ENCODE data around the gene CREB3L2.

Gene CREB3L2

GRCh38 chr7:137865764-137866163, 136.1 kb downstream of the CREB3L2 start:
- TF ChIP-seq CTCF (IDR thresholded peaks at IDR 0.05; ENCODE audit: low read depth, low read length), result no peak
- DNase-seq (ENCODE audit: extremely low read depth, low read depth), result no peak

DNA sequence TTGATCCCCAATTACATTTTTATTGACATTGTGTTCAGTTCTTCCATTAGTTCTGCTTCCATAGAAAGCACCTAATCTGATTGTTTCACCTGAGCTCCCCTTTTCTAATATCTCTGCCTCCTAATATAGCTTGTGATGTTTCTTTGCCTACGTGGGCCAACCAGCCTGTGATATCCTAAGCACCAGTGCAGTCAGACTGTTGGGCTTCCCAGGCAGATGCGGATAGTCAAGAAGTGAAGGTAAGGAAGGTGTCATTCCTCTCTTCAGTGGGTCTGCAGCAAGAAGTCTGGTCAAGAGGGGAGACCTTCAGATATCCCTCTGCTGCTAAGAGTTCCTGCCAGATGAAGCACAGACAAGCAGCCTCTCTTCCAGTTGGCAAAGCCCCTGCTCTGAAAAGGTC, 138.9 kb downstream of the CREB3L2 start:
- no peak for DNase-seq (ENCODE audit: extremely low read depth, low read depth)
- no peak for TF ChIP-seq CTCF (IDR thresholded peaks at IDR 0.05; ENCODE audit: low read depth, low read length)

GRCh38 chr7:137862358-137862757, 139.5 kb downstream of the CREB3L2 start:
- no peak for TF ChIP-seq CTCF (IDR thresholded peaks at IDR 0.05; ENCODE audit: low read depth, low read length)
- no peak for DNase-seq (ENCODE audit: extremely low read depth, low read depth)

GRCh38 chr7:137860542-137860941, 141.3 kb downstream of the CREB3L2 start:
- no peak for DNase-seq (ENCODE audit: extremely low read depth, low read depth)
- TF ChIP-seq CTCF (IDR thresholded peaks at IDR 0.05; ENCODE audit: low read depth, low read length), result no peak

DNA sequence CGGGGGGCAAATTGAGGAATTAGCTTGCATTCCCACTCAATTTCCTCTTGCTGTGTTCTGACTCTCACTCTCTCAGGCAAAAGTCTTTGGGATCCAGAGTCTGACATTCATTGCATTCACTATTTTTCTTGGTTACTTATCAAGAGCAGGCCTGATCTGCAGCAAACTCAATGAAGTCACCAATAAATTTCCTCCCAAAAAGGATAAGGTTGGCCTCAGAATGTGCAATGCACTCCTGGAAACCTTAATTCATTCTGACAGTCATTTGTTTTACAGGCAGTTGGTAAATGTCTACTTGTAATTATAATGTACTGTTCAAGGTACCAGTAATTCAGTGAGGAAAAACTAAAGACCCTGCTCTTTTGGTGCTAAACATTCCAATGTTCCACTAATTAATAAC, 148.8 kb downstream of the CREB3L2 start:
- DNase-seq (ENCODE audit: extremely low read depth, low read depth), result no peak
- no peak for TF ChIP-seq CTCF (IDR thresholded peaks at IDR 0.05; ENCODE audit: low read depth, low read length)

DNA sequence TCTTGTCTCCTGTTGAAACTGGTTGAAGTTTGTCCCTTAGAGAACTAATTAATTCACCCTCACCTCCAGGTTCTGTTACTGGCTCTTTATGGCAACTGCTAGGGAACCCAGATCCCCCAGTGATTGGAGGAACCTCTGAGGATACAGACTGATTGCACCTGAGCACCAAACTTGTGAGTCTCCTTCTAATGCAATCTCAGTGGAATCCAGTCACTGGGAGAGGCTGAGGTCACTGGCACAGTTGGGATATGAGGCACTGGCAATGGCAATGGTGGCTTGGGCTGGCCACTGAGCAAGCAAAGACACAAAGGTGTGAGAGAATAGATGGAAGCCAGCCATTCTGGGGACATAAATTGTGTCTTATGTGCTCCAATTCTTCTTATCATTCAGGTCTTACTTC, 149.8 kb downstream of the CREB3L2 start:
- TF ChIP-seq CTCF (IDR thresholded peaks at IDR 0.05; ENCODE audit: low read depth, low read length), result no peak
- no peak for DNase-seq (ENCODE audit: extremely low read depth, low read depth)

DNA sequence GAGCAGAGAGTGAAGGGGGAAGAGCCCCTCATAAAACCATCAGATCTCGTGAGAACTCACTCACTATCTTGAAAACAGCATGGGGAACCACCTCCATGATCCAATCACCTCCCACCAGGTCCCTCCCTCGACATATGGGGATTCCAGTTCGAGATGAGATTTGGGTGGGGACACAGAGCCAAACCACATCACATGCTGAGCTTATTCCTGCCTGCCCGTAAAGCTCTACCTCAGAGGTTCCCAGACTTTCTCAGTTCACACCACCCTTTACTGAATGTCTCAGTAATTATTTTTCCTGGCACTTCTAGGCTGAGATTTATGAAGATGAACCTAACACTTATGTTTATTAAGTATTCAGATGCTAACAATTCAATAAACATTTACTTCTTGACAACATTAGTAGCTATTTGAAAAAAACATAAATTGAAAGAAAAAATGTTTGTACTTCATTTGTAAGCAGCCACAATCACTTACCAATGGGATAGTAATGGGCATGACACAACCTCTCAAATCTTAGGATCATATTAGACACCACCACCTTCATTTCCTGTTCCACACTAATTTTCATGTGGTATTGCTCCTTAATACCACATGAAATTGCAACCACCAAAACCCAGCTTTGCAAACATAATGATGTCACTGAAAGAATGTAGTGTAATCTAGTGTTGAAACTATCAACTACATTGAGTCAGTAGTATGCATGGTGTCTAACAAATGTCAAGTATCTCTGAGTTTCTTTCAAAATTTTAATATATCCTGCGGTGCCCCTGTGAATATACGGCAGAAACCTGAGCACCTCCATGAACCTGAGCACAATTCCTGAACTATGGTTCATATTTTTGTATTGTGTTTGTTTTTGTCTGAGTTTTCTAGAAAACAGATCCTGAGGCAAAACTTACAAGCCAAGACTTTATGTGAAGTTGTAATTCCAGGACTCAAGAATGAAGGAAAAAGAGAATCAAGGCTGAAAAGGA, 150.6 kb downstream of the CREB3L2 start:
- no peak for TF ChIP-seq CTCF (IDR thresholded peaks at IDR 0.05; ENCODE audit: low read depth, low read length)
- DNase-seq (ENCODE audit: extremely low read depth, low read depth), result no peak
